Hepatocyte (in vitro differentiated cells): ENCODE measurements around the gene MARCHF9. TPM values are rescaled to one million over a fixed set of nuclear protein-coding genes. Genes with fewer than 3 reads are reported as not detected.
A peak's percentile ranks its signal among the peaks of the same experiment; 100 is the strongest.

Experiments used
- DNase-seq: peaks from one replicate; pipeline ENCODE4 v3.0.0-alpha.2; 2016; ENCODE audit warnings: low spot score
- H2AFZ ChIP-seq: fragments of 200-600 bp; sonication (generic); 2 replicates; pipeline ENCODE4 v1.6.0; 2016; ENCODE audit warnings: antibody characterized with exemption, mild to moderate bottlenecking
- H3K27ac ChIP-seq: fragments of 200-600 bp; sonication (generic); 2 replicates; pipeline ENCODE4 v1.5.1; 2016; ENCODE audit warnings: mild to moderate bottlenecking
- H3K27me3 ChIP-seq: fragments of 200-600 bp; sonication (generic); 2 replicates; pipeline ENCODE4 v1.6.1; 2016
- H3K36me3 ChIP-seq: fragments of 200-600 bp; sonication (generic); replicated peaks from 2 replicates; pipeline ENCODE4 v1.5.1; 2016; ENCODE audit warnings: low read depth; ENCODE audit not compliant: insufficient read depth
- H3K4me1 ChIP-seq: fragments of 200-600 bp; sonication (generic); 2 replicates; pipeline ENCODE4 v1.5.1; 2016; ENCODE audit warnings: mild to moderate bottlenecking, moderate library complexity; ENCODE audit not compliant: insufficient read depth
- H3K4me2 ChIP-seq: fragments of 200-600 bp; sonication (generic); 2 replicates; pipeline ENCODE4 v1.6.0; 2016
- H3K4me3 ChIP-seq: fragments of 200-600 bp; sonication (generic); 2 replicates; pipeline ENCODE4 v1.5.1; 2016; ENCODE audit warnings: mild to moderate bottlenecking
- H3K79me2 ChIP-seq: fragments of 200-600 bp; sonication (generic); 2 replicates; pipeline ENCODE4 v1.6.0; 2017; ENCODE audit warnings: mild to moderate bottlenecking
- H3K9me2 ChIP-seq: fragments of 200-600 bp; sonication (generic); replicated peaks from 2 replicates; pipeline ENCODE4 v1.6.0; 2017; ENCODE audit warnings: mild to moderate bottlenecking; ENCODE audit not compliant: insufficient read depth
- H3K9me3 ChIP-seq: fragments of 200-600 bp; sonication (generic); 2 replicates; pipeline ENCODE4 v1.5.1; 2016; ENCODE audit warnings: low read depth, mild to moderate bottlenecking
- H4K20me1 ChIP-seq: fragments of 200-600 bp; sonication (generic); 2 replicates; pipeline ENCODE4 v1.6.0; 2016; ENCODE audit warnings: mild to moderate bottlenecking; ENCODE audit not compliant: insufficient read depth, poor library complexity, severe bottlenecking
- EZH2 ChIP-seq: fragments of 200-600 bp; sonication (generic); IDR thresholded peaks from 2 replicates; pipeline ENCODE4 v1.6.1; 2016; ENCODE audit warnings: antibody characterized with exemption, mild to moderate bottlenecking, borderline replicate concordance
- EZH2phosphoT487 ChIP-seq: fragments of 200-600 bp; sonication (generic); IDR thresholded peaks from one replicate; pipeline ENCODE4 v1.6.1; 2018; ENCODE audit warnings: antibody characterized with exemption, mild to moderate bottlenecking, low read depth, moderate library complexity; ENCODE audit not compliant: unreplicated experiment, severe bottlenecking
- WGBS: methylation state at CpG from one replicate; pipeline ENCODE4 v1.1.6; 2016; ENCODE audit warnings: low lambda C conversion rate; ENCODE audit errors: missing lambda C conversion rate; 5-methylcytosine and 5-hydroxymethylcytosine counted together
- polyA plus RNA-seq: library from polyadenylated mRNA; unstranded; fragments of >200 nt; fragmentation: Nextera tagmentation; extraction: Ambion mirVana; gene quantifications from 2 replicates; pipeline ENCODE4 v1.2.1, GENCODE V29; 2016
- total RNA-seq: library from RNA; depleted of rRNA; stranded (reverse); fragments of >200 nt; gene quantifications from 2 replicates; pipeline ENCODE4 v1.2.3, GENCODE V29; 2014
- TF ChIP-seq, protein P1 (sequence below): fragments of 200-600 bp; sonication (generic); IDR thresholded peaks from 2 replicates; pipeline ENCODE4 v1.5.1; 2016; ENCODE audit warnings: antibody characterized with exemption, mild to moderate bottlenecking; ENCODE audit not compliant: poor library complexity

Gene MARCHF9
- total and polyA plus RNA-seq, 2 experiments from 2014 or later: 13.6 to 16.9 TPM

DNA sequence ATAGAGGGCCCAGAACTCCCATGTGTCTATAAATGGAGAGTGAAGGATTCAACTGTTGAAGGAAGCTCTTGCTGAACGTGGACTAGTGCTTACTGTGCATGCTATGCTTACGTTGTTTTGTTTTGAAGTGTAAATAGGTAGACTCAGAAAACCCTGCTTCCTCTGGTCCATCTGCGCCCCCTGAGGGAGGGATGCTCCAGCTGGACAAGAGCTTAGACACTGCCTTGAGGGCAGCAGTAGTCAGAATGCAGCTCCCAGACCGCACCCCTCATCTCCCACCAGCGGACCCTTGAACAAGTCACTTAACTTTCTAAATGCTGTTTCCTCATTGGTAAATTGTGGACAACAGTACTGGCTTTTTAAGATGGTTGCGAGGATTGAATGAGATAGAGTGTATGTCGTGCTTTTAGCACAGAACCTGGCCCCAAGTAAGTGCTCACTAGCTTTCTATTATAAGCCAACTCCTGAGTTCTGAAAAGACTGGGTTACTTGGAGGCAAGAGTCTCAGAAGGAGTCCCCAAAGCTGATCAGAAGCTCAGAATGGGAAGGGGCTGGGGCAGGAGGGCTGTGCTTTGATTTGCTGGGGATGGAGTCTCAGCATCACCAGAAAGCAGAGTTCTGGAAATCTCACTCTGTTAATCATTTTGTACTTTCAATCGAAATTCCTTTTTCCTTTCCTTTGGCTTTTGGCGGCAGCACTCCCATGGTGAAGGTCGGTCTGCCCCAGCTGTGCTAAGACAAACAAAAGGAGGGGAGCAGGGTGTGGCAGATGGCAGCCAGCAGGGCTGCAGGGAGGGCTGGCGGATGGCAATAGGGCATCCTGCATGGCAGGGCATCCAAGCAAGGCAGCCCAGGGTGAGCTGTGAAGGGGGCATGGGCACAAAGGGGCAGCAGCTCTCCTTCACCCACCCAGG lies 31.9 kb upstream of the MARCHF9 start:
- peak; percentile 2 for DNase-seq

DNA sequence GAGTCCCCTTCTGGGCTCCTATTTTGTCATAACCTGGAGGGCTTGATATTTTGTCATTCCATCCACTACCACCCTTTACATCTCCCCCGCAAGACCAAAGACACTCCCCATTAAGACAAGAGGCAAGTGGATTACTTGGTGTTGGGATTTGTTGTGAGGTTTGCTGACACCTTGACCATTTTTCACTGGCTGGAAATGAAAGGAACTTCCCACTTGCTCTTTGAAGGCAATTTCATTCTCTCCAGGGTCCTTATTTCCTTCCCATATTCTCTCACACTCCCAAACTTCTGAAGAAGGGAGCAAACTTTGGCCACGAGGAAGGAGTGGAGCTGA lies 31.3 kb upstream of the MARCHF9 start:
- H2AFZ ChIP-seq: no peak overlapping the region
- H4K20me1 ChIP-seq: no peaks in the 10 kb centered on the region
- H3K4me1 ChIP-seq: peaks cover 6% of the 10 kb centered on the region
- no peak overlapping the region for H3K4me3 ChIP-seq
- no peaks in the 10 kb centered on the region for H3K9me2 ChIP-seq
- no peaks in the 10 kb centered on the region for H3K79me2 ChIP-seq
- DNase-seq: no peak
- no peak overlapping the region for H3K4me2 ChIP-seq
- no peaks in the 10 kb centered on the region for H3K36me3 ChIP-seq
- H3K27me3 ChIP-seq: peaks cover 45% of the 10 kb centered on the region
- 70% methylated on average over 2 of the region's 2 CpGs for WGBS
- TF ChIP-seq, protein P1, sequence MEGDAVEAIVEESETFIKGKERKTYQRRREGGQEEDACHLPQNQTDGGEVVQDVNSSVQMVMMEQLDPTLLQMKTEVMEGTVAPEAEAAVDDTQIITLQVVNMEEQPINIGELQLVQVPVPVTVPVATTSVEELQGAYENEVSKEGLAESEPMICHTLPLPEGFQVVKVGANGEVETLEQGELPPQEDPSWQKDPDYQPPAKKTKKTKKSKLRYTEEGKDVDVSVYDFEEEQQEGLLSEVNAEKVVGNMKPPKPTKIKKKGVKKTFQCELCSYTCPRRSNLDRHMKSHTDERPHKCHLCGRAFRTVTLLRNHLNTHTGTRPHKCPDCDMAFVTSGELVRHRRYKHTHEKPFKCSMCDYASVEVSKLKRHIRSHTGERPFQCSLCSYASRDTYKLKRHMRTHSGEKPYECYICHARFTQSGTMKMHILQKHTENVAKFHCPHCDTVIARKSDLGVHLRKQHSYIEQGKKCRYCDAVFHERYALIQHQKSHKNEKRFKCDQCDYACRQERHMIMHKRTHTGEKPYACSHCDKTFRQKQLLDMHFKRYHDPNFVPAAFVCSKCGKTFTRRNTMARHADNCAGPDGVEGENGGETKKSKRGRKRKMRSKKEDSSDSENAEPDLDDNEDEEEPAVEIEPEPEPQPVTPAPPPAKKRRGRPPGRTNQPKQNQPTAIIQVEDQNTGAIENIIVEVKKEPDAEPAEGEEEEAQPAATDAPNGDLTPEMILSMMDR: no peak
- TF ChIP-seq EZH2 (no peak), EZH2phosphoT487 (no peak)
- H3K9me3 ChIP-seq: no peaks in the 10 kb centered on the region
- no peak overlapping the region for H3K27ac ChIP-seq

More for the DNA sequence above, 31.9 kb upstream of the MARCHF9 start:
- WGBS: 76% methylated on average over 11 of the region's 11 CpGs
- TF ChIP-seq EZH2phosphoT487 (no peak), EZH2 (no peak)
- TF ChIP-seq, protein P1: no peak
- Histone ChIP-seq H3K27me3 (peaks cover 39% of the 10 kb centered on the region), H3K27ac (no peak overlapping the region), H3K4me2 (no peak overlapping the region), H2AFZ (no peak overlapping the region), H3K4me1 (peaks cover 6% of the 10 kb centered on the region), H3K79me2 (no peaks in the 10 kb centered on the region), H3K4me3 (no peak overlapping the region), H3K9me2 (no peaks in the 10 kb centered on the region), H3K36me3 (no peaks in the 10 kb centered on the region), H3K9me3 (no peaks in the 10 kb centered on the region), H4K20me1 (no peaks in the 10 kb centered on the region)

DNA sequence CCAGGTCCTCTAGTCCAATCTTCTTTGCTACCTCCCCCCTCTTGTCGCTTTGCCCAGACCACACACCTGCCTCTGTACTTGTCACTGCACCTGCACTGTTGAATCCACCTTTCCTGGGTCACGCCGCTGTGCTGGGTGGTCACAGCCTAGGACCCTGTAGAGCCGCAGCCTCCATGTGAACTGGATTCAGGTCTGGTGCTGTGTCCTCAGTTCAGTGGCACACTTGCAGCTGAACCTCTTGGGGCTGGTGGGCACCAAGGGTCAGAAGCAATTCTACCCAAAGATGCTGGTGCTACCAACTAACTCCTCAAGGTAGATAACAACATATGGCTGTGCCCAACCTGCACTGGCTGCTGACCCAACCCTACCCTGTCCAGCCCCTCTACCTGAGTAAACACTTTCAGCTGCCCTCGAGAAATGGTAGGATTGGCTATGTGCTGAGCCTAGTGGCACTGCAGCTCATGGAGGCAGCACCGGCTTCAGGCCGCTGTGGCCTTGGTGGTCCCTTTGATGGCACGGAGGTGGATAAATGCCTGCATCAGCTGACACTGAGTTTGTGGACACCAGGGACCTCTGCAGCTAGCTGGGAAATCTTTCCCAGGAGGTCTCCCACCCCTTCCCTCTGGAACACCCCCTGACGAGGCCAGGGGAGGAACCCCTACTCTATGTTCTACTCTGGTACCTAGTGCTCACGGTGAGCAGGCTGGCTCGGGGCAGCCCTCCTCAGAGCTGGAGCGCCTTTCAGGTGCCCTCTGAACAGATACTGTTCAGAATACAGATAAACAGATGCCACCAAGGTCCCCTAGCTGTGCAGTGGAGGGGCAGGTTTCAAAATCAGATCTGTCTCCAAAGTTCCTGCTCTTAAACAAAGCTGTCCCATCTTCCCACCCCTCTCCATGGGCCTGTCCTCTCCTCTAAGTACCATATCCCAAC lies 30.6 kb upstream of the MARCHF9 start:
- Histone ChIP-seq H3K9me3 (no peaks in the 10 kb centered on the region), H3K4me3 (no peak overlapping the region), H2AFZ (no peak overlapping the region), H3K79me2 (no peaks in the 10 kb centered on the region), H3K27ac (no peak overlapping the region), H3K4me2 (no peak overlapping the region), H3K36me3 (no peaks in the 10 kb centered on the region), H4K20me1 (no peaks in the 10 kb centered on the region), H3K9me2 (no peaks in the 10 kb centered on the region), H3K4me1 (peaks cover 6% of the 10 kb centered on the region), H3K27me3 (peaks cover 49% of the 10 kb centered on the region)
- peak; percentile 1 for DNase-seq
- 83% methylated on average over 12 of the region's 12 CpGs for WGBS
- TF ChIP-seq EZH2phosphoT487: no peak
- TF ChIP-seq EZH2: no peak
- TF ChIP-seq, protein P1: no peak
